HUES64 (cell line): ENCODE results near the gene ZNF654.

Experiments
- H3K27ac ChIP-seq: 2 replicates; pipeline ENCODE4 v1.7.0; 2013; ENCODE audit warnings: low read depth, low read length, inconsistent platforms
- H3K27me3 ChIP-seq: 2 replicates; pipeline ENCODE4 v1.6.1; 2013; ENCODE audit warnings: mild to moderate bottlenecking, low read length; ENCODE audit not compliant: insufficient read depth
- H3K36me3 ChIP-seq: 2 replicates; pipeline ENCODE4 v1.6.1; 2013; ENCODE audit warnings: mild to moderate bottlenecking, low read length; ENCODE audit not compliant: insufficient read depth
- H3K4me1 ChIP-seq: 2 replicates; pipeline ENCODE4 v1.6.1; 2013; ENCODE audit warnings: mild to moderate bottlenecking, low read length, moderate library complexity; ENCODE audit not compliant: insufficient read depth
- H3K4me3 ChIP-seq: 2 replicates; pipeline ENCODE4 v1.5.1; 2013; ENCODE audit warnings: mild to moderate bottlenecking, low read length, moderate library complexity
- H3K9ac ChIP-seq: 2 replicates; pipeline ENCODE4 v1.6.1; 2013; ENCODE audit warnings: mild to moderate bottlenecking, low read depth, low read length
- H3K9me3 ChIP-seq: 2 replicates; pipeline ENCODE4 v1.6.1; 2013; ENCODE audit warnings: low read depth, low read length; ENCODE audit not compliant: insufficient read depth
- WGBS: fragments of 150-250, 120-280 bp; methylation state at CpG from one replicate; pipeline ENCODE4 v1.1.7; 2013; ENCODE audit warnings: missing lambda C conversion rate; 5-methylcytosine and 5-hydroxymethylcytosine counted together

Gene ZNF654

DNA sequence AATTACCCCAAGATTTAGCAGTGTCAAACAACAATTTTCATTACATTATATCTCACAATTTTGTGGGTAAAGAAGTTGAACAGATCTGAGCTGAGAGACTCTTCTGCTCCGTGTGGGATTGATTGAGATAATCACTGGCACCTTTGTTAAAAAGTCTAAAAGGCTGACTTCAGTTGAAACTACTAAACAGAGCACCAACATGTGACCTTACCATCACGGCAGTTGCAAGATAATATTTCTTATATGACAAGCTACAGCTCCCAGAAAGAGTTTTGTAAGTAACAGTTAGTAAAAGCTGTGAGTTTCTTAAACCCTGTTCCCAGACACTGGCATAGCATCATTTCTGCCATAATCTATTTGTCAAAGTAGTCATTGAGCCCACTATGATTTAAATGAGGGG, 25.2 kb upstream of the ZNF654 start:
- no peaks in the 10 kb centered on the region for H3K4me1 ChIP-seq
- H3K27me3 ChIP-seq, result no peaks in the 10 kb centered on the region
- no peak overlapping the region for H3K27ac ChIP-seq
- H3K9ac ChIP-seq, result no peak overlapping the region
- no peak overlapping the region for H3K4me3 ChIP-seq
- no peaks in the 10 kb centered on the region for H3K36me3 ChIP-seq
- 90% methylated on average over 2 of the region's 2 CpGs for WGBS
- H3K9me3 ChIP-seq, result no peaks in the 10 kb centered on the region

DNA sequence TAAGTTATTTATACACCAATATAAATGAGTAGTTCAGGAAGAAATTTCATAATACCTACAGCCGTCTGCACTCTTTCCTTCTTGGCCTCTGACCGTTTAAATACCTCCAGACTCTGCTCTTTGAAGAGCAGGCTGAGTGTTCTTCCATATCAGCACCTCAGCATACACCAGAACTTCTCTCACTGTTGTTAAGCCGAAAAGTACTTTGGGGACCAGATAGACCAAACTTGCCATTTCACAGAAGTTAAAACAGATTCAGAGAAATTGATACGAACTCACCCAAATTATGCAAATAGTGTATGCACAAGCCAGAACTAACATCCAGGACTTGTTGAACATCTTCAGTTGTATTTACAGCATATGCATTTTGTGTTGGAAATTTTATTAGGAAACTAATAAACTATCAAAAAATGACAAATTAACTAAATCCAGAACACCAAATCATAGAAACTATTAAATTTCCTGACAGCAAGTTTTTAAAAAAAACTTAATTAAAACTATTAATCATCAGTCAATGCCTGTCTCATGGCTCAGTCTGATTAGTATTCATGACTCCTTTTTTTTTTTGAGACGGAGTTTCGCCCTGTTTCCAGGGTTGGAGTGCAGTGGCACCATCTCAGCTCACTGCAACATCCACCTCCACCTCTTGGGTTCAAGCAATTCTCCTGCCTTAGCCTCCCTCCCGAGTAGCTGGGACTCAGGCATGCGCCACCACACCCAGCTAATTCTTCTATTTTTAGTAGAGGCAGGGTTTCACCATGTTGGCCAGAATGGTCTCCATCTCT, 24.4 kb upstream of the ZNF654 start:
- H3K4me3 ChIP-seq, result no peak overlapping the region
- H3K9ac ChIP-seq, result no peak overlapping the region
- H3K27ac ChIP-seq, result no peak overlapping the region
- H3K27me3 ChIP-seq, result no peaks in the 10 kb centered on the region
- WGBS, result 93% methylated on average over 8 of the region's 8 CpGs
- no peaks in the 10 kb centered on the region for H3K4me1 ChIP-seq
- H3K36me3 ChIP-seq, result no peaks in the 10 kb centered on the region
- H3K9me3 ChIP-seq, result no peaks in the 10 kb centered on the region

GRCh38 chr3:88036221-88036620, 22.8 kb upstream of the ZNF654 start:
- H3K9ac ChIP-seq, result no peak overlapping the region
- no peaks in the 10 kb centered on the region for H3K36me3 ChIP-seq
- no peak overlapping the region for H3K4me3 ChIP-seq
- H3K27ac ChIP-seq, result no peak overlapping the region
- no peaks in the 10 kb centered on the region for H3K4me1 ChIP-seq
- WGBS, result 81% methylated on average over 4 of the region's 5 CpGs
- no peaks in the 10 kb centered on the region for H3K9me3 ChIP-seq
- H3K27me3 ChIP-seq, result no peaks in the 10 kb centered on the region

- H3K4me1 ChIP-seq, result no peaks in the 10 kb centered on the region
- H3K9me3 ChIP-seq, result no peaks in the 10 kb centered on the region
- no peak overlapping the region for H3K27ac ChIP-seq
- no peak overlapping the region for H3K4me3 ChIP-seq
- WGBS, result 44% methylated on average over 2 of the region's 2 CpGs
- no peaks in the 10 kb centered on the region for H3K27me3 ChIP-seq
- no peak overlapping the region for H3K9ac ChIP-seq
- no peaks in the 10 kb centered on the region for H3K36me3 ChIP-seq
These were observed 20.5 kb upstream of the ZNF654 start for GRCh38 chr3:88038566-88038965.

DNA sequence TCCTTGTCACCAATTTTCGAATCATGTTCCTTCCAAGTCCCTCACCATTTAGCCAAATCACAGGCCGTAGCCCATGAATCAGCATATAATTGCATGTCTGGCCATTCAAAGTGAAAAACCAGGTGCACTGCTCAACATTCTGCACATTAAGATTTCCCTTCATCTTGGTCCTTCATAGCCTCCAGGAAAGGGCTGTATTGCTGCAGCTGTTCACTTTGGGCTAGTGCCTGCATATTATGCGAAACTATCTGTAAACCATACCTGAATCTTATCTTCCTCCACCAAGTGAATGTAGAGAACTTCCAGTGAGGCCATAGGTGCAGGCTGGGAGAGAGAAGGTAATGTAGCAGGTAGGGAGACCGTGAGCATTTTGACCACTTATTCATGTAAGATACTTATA, 18.5 kb upstream of the ZNF654 start:
- Histone ChIP-seq H3K36me3 (no peaks in the 10 kb centered on the region), H3K9me3 (no peaks in the 10 kb centered on the region), H3K27ac (no peak overlapping the region), H3K9ac (no peak overlapping the region), H3K4me3 (no peak overlapping the region), H3K4me1 (no peaks in the 10 kb centered on the region), H3K27me3 (no peaks in the 10 kb centered on the region)
- WGBS, result 98% methylated on average over 4 of the region's 4 CpGs

GRCh38 chr3:88041005-88041404, 18.1 kb upstream of the ZNF654 start:
- WGBS, result 92% methylated on average over 3 of the region's 3 CpGs
- Histone ChIP-seq H3K9ac (no peak overlapping the region), H3K27ac (no peak overlapping the region), H3K4me1 (no peaks in the 10 kb centered on the region), H3K9me3 (no peaks in the 10 kb centered on the region), H3K36me3 (no peaks in the 10 kb centered on the region), H3K4me3 (no peak overlapping the region), H3K27me3 (no peaks in the 10 kb centered on the region)

DNA sequence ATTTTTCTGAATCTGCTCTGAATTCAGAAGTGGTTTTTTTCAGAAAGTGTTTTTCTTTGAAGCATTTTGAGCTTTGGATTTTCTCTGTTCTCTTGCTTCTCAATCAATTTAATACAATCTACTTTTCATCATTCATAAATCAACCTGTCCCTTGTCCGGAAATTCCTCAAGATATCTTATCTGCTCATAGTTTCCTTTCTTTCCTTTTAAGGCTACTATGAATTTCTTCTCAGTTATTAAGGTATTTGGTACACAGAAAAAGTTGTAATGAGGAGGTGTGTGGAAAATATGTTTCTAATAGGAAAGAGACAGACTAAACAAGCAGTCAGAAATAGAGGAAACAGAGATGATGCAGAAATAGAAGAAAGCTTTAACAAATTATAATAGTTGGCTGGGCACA, 14.6 kb upstream of the ZNF654 start:
- WGBS, result 93% methylated on average over 1 of the region's 1 CpG
- no peaks in the 10 kb centered on the region for H3K9me3 ChIP-seq
- H3K4me3 ChIP-seq, result no peak overlapping the region

DNA sequence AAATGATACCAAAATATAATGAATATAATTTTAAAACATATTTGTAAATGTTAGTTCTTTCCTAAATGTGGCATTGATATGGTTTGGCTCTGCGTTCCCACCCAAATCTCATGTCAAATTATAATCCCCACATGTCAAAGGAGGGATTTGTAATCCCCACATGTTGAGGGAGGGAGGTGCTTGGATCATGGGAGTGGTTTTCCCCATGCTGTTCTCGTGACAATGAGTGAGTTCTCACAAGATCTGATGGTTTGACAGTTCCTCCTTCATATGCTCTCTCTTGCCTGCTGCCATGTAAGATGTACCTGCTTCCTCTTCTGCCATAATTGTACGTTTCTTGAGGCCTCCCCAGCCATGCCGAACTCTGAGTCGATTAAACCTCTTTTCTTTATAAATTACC, 12.3 kb upstream of the ZNF654 start:
- WGBS, result 90% methylated on average over 4 of the region's 5 CpGs
- Histone ChIP-seq H3K27me3 (no peaks in the 10 kb centered on the region), H3K9me3 (no peaks in the 10 kb centered on the region), H3K4me3 (no peak overlapping the region), H3K4me1 (peaks cover 1% of the 10 kb centered on the region; the same call in 1 of the 2 replicates), H3K36me3 (no peaks in the 10 kb centered on the region), H3K9ac (no peak overlapping the region), H3K27ac (no peak overlapping the region)

More for the DNA sequence above, 14.6 kb upstream of the ZNF654 start:
- Histone ChIP-seq H3K27me3 (no peaks in the 10 kb centered on the region), H3K4me1 (no peaks in the 10 kb centered on the region), H3K27ac (no peak overlapping the region), H3K36me3 (no peaks in the 10 kb centered on the region), H3K9ac (no peak overlapping the region)

GRCh38 chr3:88057630-88058305, 1.3 kb upstream of the ZNF654 start:
- Histone ChIP-seq H3K9me3 (no peaks in the 10 kb centered on the region), H3K4me1 (peaks cover 15% of the 10 kb centered on the region), H3K36me3 (peaks cover 35% of the 10 kb centered on the region), H3K4me3 (peak overlapping the region; percentile 91), H3K27me3 (no peaks in the 10 kb centered on the region), H3K9ac (peak overlapping the region; percentile 61), H3K27ac (peak overlapping the region; percentile 94)
- WGBS, result 12% methylated on average over 14 of the region's 16 CpGs

DNA sequence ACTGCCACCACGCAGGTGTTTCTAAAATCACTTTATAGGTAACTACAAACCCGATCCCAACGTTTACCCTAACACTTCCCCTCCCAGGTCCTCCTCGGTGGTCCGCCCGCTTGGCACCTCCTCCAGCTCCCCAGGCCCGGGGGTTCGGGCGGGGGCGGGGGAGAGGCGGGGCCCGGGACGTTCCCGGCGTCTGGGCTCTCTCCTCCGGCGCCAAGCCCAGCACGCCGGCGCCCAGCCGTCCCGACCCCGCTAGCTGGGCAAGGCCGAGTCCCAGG, 812 bp upstream of the ZNF654 start:
- Histone ChIP-seq H3K9me3 (no peaks in the 10 kb centered on the region), H3K4me3 (peak overlapping the region; percentile 91), H3K36me3 (peaks cover 35% of the 10 kb centered on the region), H3K9ac (peak overlapping the region; percentile 88), H3K27ac (peak overlapping the region; percentile 94), H3K27me3 (no peaks in the 10 kb centered on the region), H3K4me1 (peaks cover 15% of the 10 kb centered on the region)
- under 1% methylated on average over 24 of the region's 24 CpGs for WGBS

DNA sequence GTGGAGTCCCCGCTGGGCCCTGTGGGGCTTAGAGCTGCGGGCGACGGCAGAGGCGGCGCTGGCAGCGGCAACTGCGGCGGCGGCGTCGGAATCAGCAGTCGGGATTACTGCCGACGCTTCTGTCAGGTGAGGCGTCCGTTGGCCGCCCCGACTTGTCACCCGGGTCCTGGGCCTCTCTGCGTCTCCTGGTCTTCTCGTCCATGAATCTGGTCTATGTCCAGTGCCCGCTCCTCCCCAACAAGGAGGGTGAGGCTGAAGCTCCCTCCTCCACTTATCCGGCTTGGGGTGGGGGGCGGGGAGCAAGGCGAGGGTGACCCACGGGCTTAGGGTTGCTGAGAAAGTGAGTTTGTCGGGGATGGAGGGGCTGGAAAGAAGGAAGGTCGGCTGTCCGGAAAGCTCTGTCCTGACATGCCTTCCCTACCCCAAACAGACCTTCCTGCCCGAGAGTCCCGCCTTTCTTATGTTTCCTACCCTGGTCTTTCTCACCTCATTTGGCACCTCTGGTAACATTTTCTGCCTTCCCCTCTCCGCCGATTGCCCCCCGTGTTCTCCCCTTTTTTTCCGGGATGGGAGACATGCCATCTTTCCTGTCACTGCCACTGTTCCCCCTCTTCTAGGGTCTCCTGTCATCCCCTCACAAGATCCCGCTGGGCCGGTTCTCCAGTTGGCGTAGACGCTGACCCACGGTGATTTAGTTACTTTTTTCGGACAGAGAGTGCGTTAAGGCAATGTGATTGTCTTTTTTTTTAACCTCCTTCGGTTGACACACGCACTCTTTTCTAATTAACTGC, 520 bp downstream of the ZNF654 start:
- Histone ChIP-seq H3K9me3 (no peaks in the 10 kb centered on the region), H3K27me3 (no peaks in the 10 kb centered on the region), H3K4me3 (peak overlapping the region; percentile 91), H3K9ac (peak overlapping the region; percentile 62), H3K27ac (peak overlapping the region; percentile 77), H3K4me1 (peaks cover 15% of the 10 kb centered on the region), H3K36me3 (peaks cover 30% of the 10 kb centered on the region)
- under 1% methylated on average over 37 of the region's 45 CpGs for WGBS
